Measurements from ENCODE around the gene ELK3.

ELK3 gene

DNA sequence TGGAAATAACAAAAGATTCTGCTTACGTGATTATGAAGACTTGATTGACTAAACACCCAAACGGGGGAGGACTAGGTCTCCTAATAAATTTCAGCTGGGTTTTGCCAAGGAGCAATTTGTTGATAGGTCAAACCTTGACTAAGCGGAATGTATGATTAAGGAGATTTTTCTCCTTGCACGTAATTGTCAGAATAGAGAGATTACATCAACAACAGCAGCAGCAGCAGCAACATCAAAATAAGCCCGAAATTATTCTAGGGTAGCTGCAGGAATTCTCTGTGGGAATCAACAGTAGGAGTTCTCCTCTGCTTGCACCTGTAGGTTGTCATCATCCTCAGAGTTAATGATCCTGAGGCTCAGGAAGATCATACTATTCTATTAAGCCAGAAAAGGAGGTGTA is 10.2 kb downstream of the ELK3 start:
- H3K9me3 ChIP-seq (ENCODE audit: control insufficient read depth, low read depth, low read length), result no peaks in the 10 kb centered on the region
- no peaks in the 10 kb centered on the region for H3K36me3 ChIP-seq (ENCODE audit: control insufficient read depth, low read depth, low read length)
- H3K9ac ChIP-seq (ENCODE audit: low read length), result no peak overlapping the region
- H3K27me3 ChIP-seq (ENCODE audit: control insufficient read depth, insufficient read depth, low read length), result no peaks in the 10 kb centered on the region
- peaks cover 2% of the 10 kb centered on the region for H3K4me1 ChIP-seq (ENCODE audit: control insufficient read depth, low read depth, low read length)
- no peak overlapping the region for H3K4me3 ChIP-seq (ENCODE audit: low read length)
- H3K27ac ChIP-seq (ENCODE audit: low read length), result no peak overlapping the region

DNA sequence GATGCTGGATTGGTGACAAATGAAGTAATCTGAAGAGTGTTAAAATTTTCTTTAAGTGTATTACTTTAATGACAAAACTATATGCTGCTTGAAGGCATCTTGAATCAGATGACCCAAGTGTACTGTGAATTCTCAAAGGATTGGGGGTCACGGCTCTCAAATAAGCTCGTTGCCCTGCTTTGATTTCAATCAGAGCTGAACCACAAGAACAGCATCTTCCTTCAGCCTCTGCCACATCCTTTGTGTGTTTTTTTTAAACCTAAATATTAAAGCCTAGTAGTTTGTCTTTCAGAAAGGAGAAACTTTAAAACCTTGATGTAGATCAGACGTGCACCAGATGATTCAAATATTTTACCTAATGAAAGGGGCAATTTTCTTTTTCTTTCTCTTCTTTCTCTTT is 11.7 kb downstream of the ELK3 start:
- peaks cover 10% of the 10 kb centered on the region for H3K4me1 ChIP-seq (ENCODE audit: control insufficient read depth, low read depth, low read length)

GRCh38 chr12:96206936-96207662 is 12.9 kb downstream of the ELK3 start:
- no peaks in the 10 kb centered on the region for H3K9me3 ChIP-seq (ENCODE audit: control insufficient read depth, low read depth, low read length)
- H3K27ac ChIP-seq (ENCODE audit: low read length), result no peak overlapping the region
- H3K36me3 ChIP-seq (ENCODE audit: control insufficient read depth, low read depth, low read length), result no peaks in the 10 kb centered on the region
- H3K9ac ChIP-seq (ENCODE audit: low read length), result no peak overlapping the region
- H3K27me3 ChIP-seq (ENCODE audit: control insufficient read depth, insufficient read depth, low read length), result no peaks in the 10 kb centered on the region
- H3K4me3 ChIP-seq (ENCODE audit: low read length), result no peak overlapping the region
- peaks cover 12% of the 10 kb centered on the region for H3K4me1 ChIP-seq (ENCODE audit: control insufficient read depth, low read depth, low read length)

More for the DNA sequence above, 11.7 kb downstream of the ELK3 start:
- no peak overlapping the region for H3K27ac ChIP-seq (ENCODE audit: low read length)
- no peak overlapping the region for H3K9ac ChIP-seq (ENCODE audit: low read length)
- no peaks in the 10 kb centered on the region for H3K9me3 ChIP-seq (ENCODE audit: control insufficient read depth, low read depth, low read length)
- H3K27me3 ChIP-seq (ENCODE audit: control insufficient read depth, insufficient read depth, low read length), result no peaks in the 10 kb centered on the region
- no peak overlapping the region for H3K4me3 ChIP-seq (ENCODE audit: low read length)
- no peaks in the 10 kb centered on the region for H3K36me3 ChIP-seq (ENCODE audit: control insufficient read depth, low read depth, low read length)

DNA sequence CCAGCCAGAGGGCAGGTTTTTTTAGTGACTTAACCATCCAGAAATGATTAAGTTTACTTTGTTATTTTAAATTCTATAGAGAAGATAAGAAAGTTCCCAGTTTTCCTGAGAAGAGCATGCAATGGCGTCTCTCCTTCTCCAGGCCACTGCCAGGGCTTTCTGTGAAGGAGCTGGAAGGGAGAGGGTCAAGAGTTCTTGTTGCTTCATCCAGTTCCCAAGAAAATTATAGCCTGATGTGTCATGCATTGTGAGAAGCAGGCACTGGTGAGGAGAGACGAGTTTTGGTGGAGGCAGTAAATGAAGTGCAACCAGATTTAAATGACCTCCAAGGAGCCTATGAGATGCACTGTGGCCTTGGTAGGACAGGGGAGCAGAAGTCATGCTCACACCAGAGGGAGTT is 14.2 kb downstream of the ELK3 start:
- no peak overlapping the region for H3K27ac ChIP-seq (ENCODE audit: low read length)
- H3K9me3 ChIP-seq (ENCODE audit: control insufficient read depth, low read depth, low read length), result no peaks in the 10 kb centered on the region
- peaks cover 12% of the 10 kb centered on the region for H3K4me1 ChIP-seq (ENCODE audit: control insufficient read depth, low read depth, low read length)
- no peaks in the 10 kb centered on the region for H3K27me3 ChIP-seq (ENCODE audit: control insufficient read depth, insufficient read depth, low read length)
- H3K36me3 ChIP-seq (ENCODE audit: control insufficient read depth, low read depth, low read length), result no peaks in the 10 kb centered on the region
- H3K4me3 ChIP-seq (ENCODE audit: low read length), result no peak overlapping the region
- H3K9ac ChIP-seq (ENCODE audit: low read length), result no peak overlapping the region

DNA sequence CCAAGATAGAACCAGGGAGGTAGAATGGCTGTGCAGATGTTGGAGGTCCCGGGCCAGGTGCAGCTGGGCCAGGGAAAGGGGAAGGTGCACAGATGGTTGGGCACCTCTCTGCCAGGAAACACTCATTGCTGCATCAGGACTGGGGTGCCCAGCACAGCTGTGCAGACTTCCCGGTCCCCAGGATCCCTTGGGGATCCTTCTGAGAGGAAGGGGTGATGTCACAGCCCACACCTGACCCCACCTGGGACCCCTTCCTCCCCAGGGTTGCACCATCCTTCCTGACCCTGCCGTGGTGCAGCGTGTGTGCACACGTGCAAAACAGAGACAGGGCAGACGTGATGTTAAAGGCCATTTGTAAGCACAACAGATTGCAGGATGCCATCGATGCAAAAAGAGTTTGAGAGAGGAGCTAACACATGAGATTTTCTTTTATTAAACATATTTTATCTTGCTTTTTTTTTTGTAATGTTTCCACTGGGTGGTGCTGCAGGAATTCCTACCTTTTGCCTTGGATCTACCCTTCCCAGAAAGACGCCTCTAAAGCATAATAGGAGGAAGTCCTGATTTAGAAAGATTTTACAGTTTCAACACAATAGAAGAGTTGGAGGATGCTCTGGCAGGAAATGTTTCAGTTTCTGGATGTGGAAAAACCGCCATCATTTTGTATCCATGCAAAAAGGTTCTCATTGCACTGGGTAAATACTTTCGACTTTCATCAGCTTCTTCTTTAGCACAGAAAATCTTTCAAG is 14.8 kb downstream of the ELK3 start:
- no peak overlapping the region for H3K27ac ChIP-seq (ENCODE audit: low read length)
- H3K4me3 ChIP-seq (ENCODE audit: low read length), result no peak overlapping the region
- H3K27me3 ChIP-seq (ENCODE audit: control insufficient read depth, insufficient read depth, low read length), result no peaks in the 10 kb centered on the region
- no peaks in the 10 kb centered on the region for H3K9me3 ChIP-seq (ENCODE audit: control insufficient read depth, low read depth, low read length)
- H3K4me1 ChIP-seq (ENCODE audit: control insufficient read depth, low read depth, low read length), result peaks cover 12% of the 10 kb centered on the region
- no peaks in the 10 kb centered on the region for H3K36me3 ChIP-seq (ENCODE audit: control insufficient read depth, low read depth, low read length)
- H3K9ac ChIP-seq (ENCODE audit: low read length), result no peak overlapping the region

DNA sequence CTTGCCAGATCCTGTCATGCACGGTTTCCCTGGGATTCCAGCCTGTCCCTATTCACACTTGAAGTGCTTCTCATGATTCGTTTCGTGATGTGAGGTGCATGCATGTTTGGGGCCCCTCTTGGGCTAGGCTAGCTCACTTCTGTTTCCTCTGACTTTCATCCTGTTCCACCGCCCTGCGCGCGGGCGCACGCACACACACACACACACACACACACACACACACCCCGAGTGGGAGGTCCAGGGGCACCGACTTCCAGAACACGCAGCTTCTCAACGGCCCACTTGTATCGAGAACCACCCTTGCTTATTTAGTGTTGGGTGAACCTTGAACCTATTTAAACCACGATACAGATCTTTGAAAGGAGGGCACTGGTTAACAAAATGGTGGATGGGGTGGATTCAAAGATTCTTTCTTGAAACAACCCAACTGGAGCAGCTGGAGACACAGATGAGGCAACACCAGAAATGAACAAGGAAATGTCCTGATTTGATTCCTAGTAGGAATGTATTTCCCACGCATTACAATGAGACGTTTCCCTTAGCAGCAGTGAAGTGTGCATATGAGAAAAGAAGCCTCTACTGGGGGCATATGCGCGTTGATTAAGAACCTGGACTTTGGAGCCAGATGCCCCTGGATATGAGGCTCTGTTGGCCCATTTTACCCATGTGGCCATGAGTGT is 16.3 kb downstream of the ELK3 start:
- Histone ChIP-seq H3K4me3 (ENCODE audit: low read length) (no peak overlapping the region), H3K4me1 (ENCODE audit: control insufficient read depth, low read depth, low read length) (peaks cover 16% of the 10 kb centered on the region)

GRCh38 chr12:96211988-96212387 is 17.8 kb downstream of the ELK3 start:
- Histone ChIP-seq H3K27me3 (ENCODE audit: control insufficient read depth, insufficient read depth, low read length) (no peaks in the 10 kb centered on the region), H3K9ac (ENCODE audit: low read length) (no peak overlapping the region), H3K4me3 (ENCODE audit: low read length) (no peak overlapping the region), H3K4me1 (ENCODE audit: control insufficient read depth, low read depth, low read length) (peaks cover 16% of the 10 kb centered on the region), H3K9me3 (ENCODE audit: control insufficient read depth, low read depth, low read length) (no peaks in the 10 kb centered on the region), H3K36me3 (ENCODE audit: control insufficient read depth, low read depth, low read length) (no peaks in the 10 kb centered on the region), H3K27ac (ENCODE audit: low read length) (no peak overlapping the region)

More for the DNA sequence above, 16.3 kb downstream of the ELK3 start:
- no peaks in the 10 kb centered on the region for H3K27me3 ChIP-seq (ENCODE audit: control insufficient read depth, insufficient read depth, low read length)
- no peak overlapping the region for H3K27ac ChIP-seq (ENCODE audit: low read length)
- no peaks in the 10 kb centered on the region for H3K36me3 ChIP-seq (ENCODE audit: control insufficient read depth, low read depth, low read length)
- no peak overlapping the region for H3K9ac ChIP-seq (ENCODE audit: low read length)
- no peaks in the 10 kb centered on the region for H3K9me3 ChIP-seq (ENCODE audit: control insufficient read depth, low read depth, low read length)

DNA sequence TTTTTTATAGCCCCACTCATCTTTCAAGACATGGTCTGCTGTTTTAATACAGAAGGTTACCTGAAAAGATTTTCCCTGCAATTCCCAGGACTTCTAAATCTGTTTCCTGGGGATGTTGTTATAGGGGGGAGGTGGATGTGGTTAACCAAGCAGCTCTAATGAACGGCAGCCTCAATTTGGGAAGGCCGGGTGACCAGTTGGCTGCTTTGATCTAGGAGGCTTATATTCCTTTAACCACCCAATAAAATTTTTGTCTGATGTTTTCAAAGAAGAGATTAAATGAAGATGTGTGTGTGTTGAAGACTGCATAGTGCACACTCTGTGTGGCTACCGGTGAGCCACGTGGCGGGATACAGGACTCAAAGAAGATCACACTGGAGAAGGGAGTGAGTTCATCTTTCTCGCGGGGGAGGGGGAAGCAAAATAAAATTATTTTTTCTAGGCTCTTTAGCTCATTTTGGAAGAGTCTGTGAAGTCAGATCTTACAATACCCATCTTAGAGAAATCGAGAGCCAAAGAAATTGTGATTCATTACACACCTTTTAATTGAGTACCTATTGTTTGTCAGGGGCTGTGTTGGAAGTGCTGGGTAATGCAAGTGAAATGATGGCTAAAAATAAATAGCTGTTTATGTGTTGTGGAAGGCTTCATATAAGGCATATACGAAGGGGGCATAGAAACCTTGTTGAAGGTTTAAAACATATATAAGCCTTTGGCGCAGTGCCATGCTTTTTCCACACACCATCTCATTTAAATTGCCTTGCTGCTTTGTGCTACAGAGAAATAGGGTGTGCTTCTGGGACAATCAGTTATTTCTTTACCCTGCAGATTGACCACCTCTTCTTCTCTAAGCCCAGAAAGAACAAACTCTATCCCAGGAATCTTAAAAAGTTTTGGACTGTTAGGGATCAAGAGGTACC is 18.5 kb downstream of the ELK3 start:
- no peaks in the 10 kb centered on the region for H3K27me3 ChIP-seq (ENCODE audit: control insufficient read depth, insufficient read depth, low read length)
- no peak overlapping the region for H3K9ac ChIP-seq (ENCODE audit: low read length)
- H3K4me3 ChIP-seq (ENCODE audit: low read length), result no peak overlapping the region
- no peaks in the 10 kb centered on the region for H3K9me3 ChIP-seq (ENCODE audit: control insufficient read depth, low read depth, low read length)
- H3K4me1 ChIP-seq (ENCODE audit: control insufficient read depth, low read depth, low read length), result peaks cover 16% of the 10 kb centered on the region
- no peaks in the 10 kb centered on the region for H3K36me3 ChIP-seq (ENCODE audit: control insufficient read depth, low read depth, low read length)
- H3K27ac ChIP-seq (ENCODE audit: low read length), result no peak overlapping the region

GRCh38 chr12:96213869-96214268 is 19.7 kb downstream of the ELK3 start:
- H3K4me3 ChIP-seq (ENCODE audit: low read length), result no peak overlapping the region
- H3K9me3 ChIP-seq (ENCODE audit: control insufficient read depth, low read depth, low read length), result no peaks in the 10 kb centered on the region
- H3K36me3 ChIP-seq (ENCODE audit: control insufficient read depth, low read depth, low read length), result no peaks in the 10 kb centered on the region
- no peaks in the 10 kb centered on the region for H3K27me3 ChIP-seq (ENCODE audit: control insufficient read depth, insufficient read depth, low read length)
- H3K9ac ChIP-seq (ENCODE audit: low read length), result no peak overlapping the region
- peaks cover 16% of the 10 kb centered on the region for H3K4me1 ChIP-seq (ENCODE audit: control insufficient read depth, low read depth, low read length)
- H3K27ac ChIP-seq (ENCODE audit: low read length), result no peak overlapping the region

DNA sequence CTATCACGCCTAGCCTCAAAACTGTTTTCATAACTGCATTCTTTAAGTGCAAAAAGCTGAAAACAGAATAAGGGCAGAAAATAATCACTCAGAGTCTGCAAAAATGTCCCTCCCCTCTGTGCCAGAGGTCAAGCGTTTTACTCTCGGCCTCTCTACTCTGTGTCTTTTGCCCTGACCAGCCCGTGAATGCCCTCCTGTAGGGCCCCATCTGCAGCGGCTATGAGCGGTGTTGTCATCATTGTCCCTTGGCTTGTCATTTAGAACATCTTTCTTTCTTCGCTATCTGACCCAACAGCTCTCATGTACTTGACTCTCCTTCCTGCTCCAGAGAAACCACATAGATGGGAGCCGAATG is 21.7 kb downstream of the ELK3 start:
- no peaks in the 10 kb centered on the region for H3K27me3 ChIP-seq (ENCODE audit: control insufficient read depth, insufficient read depth, low read length)
- H3K9me3 ChIP-seq (ENCODE audit: control insufficient read depth, low read depth, low read length), result no peaks in the 10 kb centered on the region
- H3K36me3 ChIP-seq (ENCODE audit: control insufficient read depth, low read depth, low read length), result no peaks in the 10 kb centered on the region
- peaks cover 6% of the 10 kb centered on the region for H3K4me1 ChIP-seq (ENCODE audit: control insufficient read depth, low read depth, low read length)
- no peak overlapping the region for H3K4me3 ChIP-seq (ENCODE audit: low read length)
- no peak overlapping the region for H3K9ac ChIP-seq (ENCODE audit: low read length)
- H3K27ac ChIP-seq (ENCODE audit: low read length), result no peak overlapping the region
